Measurements from ENCODE around the gene KRTAP4-8.
"Not testable (repeated sequence)": the region's sequence is repeated elsewhere in the genome, so short reads cannot be mapped to it uniquely, and the experiment has no call there.

KRTAP4-8 gene

DNA sequence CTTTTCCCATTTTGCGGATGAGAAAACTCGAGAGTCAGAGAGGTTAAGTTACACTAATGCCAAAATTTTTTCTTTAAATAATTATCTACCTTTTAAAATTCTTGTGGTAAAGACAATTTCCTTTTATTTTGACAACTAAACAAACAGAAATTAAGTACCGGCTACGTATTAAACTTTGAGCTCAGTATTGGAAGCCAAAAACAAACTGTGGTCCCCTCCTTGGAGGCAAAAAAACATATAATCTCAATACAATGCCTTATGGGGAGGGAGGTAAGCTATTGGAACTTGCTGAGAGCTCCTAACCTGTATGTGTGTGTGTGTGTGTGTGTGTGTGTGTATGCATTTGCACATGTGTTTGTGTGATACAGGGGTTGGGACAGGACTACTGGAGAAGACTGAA is 34.5 kb downstream of the KRTAP4-8 start:
- DNase-seq: no peak

DNA sequence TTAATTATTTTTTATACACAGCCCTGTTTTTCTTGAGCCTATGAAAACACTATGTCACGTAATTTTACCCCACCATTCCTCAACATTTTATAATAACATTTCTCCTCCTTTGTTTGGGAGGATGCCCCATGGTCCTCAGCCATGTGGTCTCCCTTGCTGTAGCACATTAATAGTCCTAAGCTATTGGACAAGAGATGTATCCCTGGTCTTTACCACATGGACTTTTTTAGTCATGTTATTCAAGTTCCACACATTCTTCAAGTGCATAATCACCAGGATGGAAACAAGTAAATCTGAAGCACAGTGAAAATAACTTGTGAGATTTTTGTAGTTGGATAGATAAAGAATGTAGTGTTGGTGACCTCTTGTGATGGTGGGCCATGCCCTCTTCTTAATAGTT is 36.0 kb downstream of the KRTAP4-8 start:
- DNase-seq: no peak

- no peak for DNase-seq
These were observed 37.8 kb downstream of the KRTAP4-8 start, which contains the start of gene KRTAP2-3 for GRCh38 chr17:41060052-41060604. Gene KRTAP2-3, minus strand, starts transcription at chr17:41060114. Its CDS starts 64 bp downstream, at chr17:41060050.

DNA sequence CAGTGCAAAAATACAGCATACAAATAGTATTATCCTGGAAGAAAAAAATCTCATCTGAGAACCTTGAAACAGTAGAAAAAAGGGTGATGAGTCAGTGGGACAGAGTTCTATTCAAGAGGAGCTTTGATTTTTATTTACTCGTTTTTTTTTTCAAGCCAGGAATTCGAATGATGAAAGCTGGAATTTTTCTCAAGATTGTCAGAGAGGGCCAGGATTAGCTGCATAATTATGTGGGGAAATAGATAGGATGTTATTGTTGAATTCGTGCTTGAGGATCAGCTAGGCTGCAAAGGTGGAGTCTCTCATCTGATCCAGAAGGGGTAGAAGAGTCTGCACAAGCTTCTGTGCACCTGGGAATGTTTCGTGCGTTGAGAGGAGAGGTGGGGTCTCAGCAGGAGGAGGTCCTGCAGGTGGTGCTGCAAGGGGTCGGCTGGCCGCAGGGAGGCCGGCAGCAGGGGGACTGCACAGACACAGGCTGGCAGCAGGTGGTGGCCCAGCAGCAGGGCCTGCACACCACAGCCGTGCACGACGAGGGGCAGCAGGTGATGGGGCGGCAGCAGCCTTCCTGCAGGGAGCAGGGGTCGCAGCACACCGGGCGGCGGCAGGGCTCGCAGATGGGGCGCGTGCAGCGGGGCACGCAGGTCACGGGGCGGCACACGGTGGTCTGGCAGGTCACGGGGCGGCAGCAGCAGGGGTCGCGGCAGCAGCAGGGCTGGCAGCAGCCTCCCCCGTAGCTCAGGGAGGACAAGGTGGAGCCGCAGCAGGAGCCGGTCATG is 38.5 kb downstream of the KRTAP4-8 start:
- not testable (repeated sequence) for DNase-seq

DNA sequence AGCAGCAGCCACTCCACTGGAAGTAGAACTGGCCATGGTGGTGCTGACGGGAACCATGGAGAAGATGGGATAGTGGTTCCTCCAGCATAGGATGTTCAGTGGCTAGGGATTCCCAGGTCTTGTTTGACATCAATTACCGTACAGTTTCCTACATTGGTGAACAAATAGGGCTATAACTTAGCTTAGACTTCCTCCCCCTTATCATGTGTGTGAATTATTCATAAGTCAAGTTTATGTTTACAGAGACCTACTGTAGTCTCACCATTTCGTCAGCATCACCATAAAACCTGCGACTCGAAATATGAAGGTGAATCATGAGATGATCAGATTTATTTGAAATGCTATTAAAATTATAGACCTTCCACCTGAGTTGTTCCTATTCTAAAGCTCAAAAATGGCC is 39.2 kb downstream of the KRTAP4-8 start:
- no peak for DNase-seq

DNA sequence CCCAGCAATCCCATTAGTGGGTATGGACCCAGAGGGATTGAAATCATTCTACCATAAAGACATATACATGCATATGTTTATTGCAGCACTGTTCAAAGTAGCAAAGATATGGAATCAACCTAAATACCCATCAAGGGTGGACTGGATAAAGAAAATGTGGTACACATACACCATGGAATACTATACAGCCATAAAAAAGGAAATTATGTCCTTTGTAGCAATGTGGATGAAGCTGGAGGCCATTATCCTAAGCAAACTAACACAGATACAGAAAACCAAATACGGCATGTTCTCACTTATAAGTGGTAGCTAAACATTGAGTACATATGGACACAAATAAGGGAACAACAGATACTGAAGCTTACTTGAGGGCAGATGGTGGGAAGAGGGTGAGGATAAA is 40.4 kb downstream of the KRTAP4-8 start:
- no peak for DNase-seq

DNA sequence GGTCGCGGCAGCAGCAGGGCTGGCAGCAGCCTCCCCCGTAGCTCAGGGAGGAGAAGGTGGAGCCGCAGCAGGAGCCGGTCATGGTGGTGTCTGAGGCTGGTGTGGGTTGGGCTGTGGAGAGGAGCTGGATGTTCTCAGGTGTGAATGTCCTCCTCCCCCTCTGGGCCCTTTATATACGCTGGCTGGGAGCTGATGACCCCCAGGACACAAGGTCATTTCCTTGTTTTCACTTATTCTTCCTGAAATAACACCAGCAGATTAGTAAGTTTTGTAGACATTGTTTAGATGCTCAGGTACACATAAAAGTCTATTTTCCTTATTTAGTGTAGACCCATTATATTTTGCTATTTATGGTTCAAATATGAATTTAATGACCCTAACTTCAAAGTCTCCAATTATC is 42.8 kb downstream of the KRTAP4-8 start, which contains the start of gene KRTAP2-2:
Gene KRTAP2-2 (minus strand): TSS at position 101 of the 400 bp plus-strand sequence. CDS start 19 bp downstream, at position 82.
- not testable (repeated sequence) for DNase-seq

DNA sequence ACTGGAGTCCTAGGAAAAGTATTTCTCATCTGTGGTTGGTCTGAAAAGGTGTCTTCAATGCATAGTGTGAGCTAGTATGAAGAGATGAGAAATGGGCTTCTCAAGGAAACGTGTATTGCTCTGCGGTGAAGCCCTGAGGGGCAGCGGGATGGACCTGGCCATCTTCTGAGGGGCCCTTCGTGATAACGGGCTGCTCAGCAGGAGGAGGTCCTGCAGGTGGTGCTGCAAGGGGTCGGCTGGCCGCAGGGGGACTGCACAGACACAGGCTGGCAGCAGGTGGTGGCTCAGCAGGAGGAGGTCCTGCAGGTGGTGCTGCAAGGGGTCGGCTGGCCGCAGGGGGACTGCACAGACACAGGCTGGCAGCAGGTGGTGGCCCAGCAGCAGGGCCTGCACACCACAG is 43.4 kb downstream of the KRTAP4-8 start:
- not testable (repeated sequence) for DNase-seq

GRCh38 chr17:41054025-41054424 is 43.9 kb downstream of the KRTAP4-8 start:
- DNase-seq: no peak

- DNase-seq: no peak
These were observed 45.4 kb downstream of the KRTAP4-8 start for GRCh38 chr17:41052566-41052965.

GRCh38 chr17:41049110-41049509 is 48.8 kb downstream of the KRTAP4-8 start:
- no peak for DNase-seq

DNA sequence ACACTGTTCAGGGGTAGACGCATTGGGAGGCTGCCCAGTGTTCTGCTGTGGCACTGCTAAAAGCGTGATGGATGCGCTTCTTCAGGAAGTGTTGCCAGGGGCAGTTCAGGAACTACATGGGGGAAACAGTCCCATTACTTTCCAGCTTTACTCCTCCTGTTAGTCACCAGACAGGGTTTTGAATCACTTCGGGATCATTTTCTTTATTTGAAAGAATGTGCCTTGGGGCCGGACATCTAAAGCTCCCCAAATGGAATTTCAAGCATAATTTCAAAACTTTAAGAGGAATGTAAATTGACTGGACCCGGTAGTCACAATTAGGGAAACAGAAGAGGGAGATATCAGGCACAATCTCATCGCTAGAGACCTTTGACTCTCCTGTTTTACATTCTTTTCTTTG is 49.5 kb downstream of the KRTAP4-8 start:
- no peak for DNase-seq

Measured in CD4-positive, alpha-beta T cell treated with Interleukin-4 for 1 hour (primary cell).